Endothelial cell of umbilical vein (primary cell): ENCODE results near the gene ABLIM2. TPM values are rescaled to one million over a fixed set of nuclear protein-coding genes. Genes with fewer than 3 reads are reported as not detected.

Source experiments
- BruUV-seq: library from RNA; stranded (reverse); fragments of 400-500 nt; replicated peaks from 2 replicates; lab custom pipeline; 2021; lab: Mats Ljungman, UMichigan
- CTCF ChIA-PET: fragments of 300-600, 350-600 bp; sonication (Branson Sonifier 250); formaldehyde crosslinking; loops from one replicate; lab custom pipeline; 2021; ENCODE audit warnings: antibody characterized with exemption, inconsistent platforms; lab: Charles Lee
- POLR2A ChIA-PET: fragments of 300-600, 350-600 bp; sonication (Branson Sonifier 250); formaldehyde crosslinking; loops from one replicate; lab custom pipeline; 2021; ENCODE audit warnings: antibody characterized with exemption, inconsistent platforms; lab: Charles Lee
- DNase-seq: peaks from one replicate; pipeline ENCODE4 v3.0.0-alpha.2; 2011; ENCODE audit warnings: low read depth, low spot score
- FAIRE-seq: peaks from 2 replicates; lab custom pipeline; 2011; peaks lifted over from hg19 to GRCh38; lab: Jason Lieb, UNC
- H2AFZ ChIP-seq: 2 replicates; pipeline ENCODE4 v1.6.0; 2012; ENCODE audit warnings: low read depth, low read length, control low read depth, inconsistent platforms
- H3K27ac ChIP-seq: 2 replicates; pipeline ENCODE4 v1.5.1; 2011; ENCODE audit warnings: low read depth, mild to moderate bottlenecking, control low read depth, low read length, moderate library complexity; ENCODE audit not compliant: insufficient read depth
- H3K27me3 ChIP-seq, 2 experiments: 2 replicates each; pipeline versions ENCODE4 v1.6.0 to v1.6.1; 2011; ENCODE audit warnings: low read length in 2 of 2, mixed read lengths in 1 of 2; ENCODE audit not compliant: control insufficient read depth in 2 of 2, insufficient read depth in 2 of 2
- H3K36me3 ChIP-seq, 2 experiments: 2 replicates in 1 of 2; 3 replicates in 1 of 2; pipeline ENCODE4 v1.5.1; 2011; ENCODE audit warnings: low read length in 2 of 2, mild to moderate bottlenecking in 1 of 2, moderate library complexity in 1 of 2; ENCODE audit not compliant: control insufficient read depth in 2 of 2, insufficient read depth in 2 of 2; ENCODE audit errors: extremely low read depth in 1 of 2
- H3K4me1 ChIP-seq: 3 replicates; pipeline ENCODE4 v1.5.1; 2011; ENCODE audit warnings: mild to moderate bottlenecking, low read length; ENCODE audit not compliant: control insufficient read depth, insufficient read depth; ENCODE audit errors: extremely low read depth
- H3K4me2 ChIP-seq: 2 replicates; pipeline ENCODE4 v1.6.1; 2011; ENCODE audit warnings: low read length, control low read depth, mixed read lengths; ENCODE audit not compliant: insufficient read depth
- H3K4me3 ChIP-seq, 3 experiments: fragments of 200-600 bp in 1 of 3; sonication (generic), shearing (Covaris generic) in 1 of 3; replicated peaks in 1 of 3; 2 replicates each; pipeline ENCODE4 v1.5.1; 2011 to 2016; ENCODE audit warnings: control low read depth in 3 of 3, low read length in 3 of 3, mild to moderate bottlenecking in 2 of 3, inconsistent platforms in 1 of 3, low read depth in 1 of 3, moderate library complexity in 1 of 3; ENCODE audit not compliant: insufficient read depth in 1 of 3
- H3K79me2 ChIP-seq: 2 replicates; pipeline ENCODE4 v1.6.0; 2012; ENCODE audit warnings: low read length, inconsistent platforms; ENCODE audit not compliant: control insufficient read depth, insufficient read depth
- H3K9ac ChIP-seq: replicated peaks from 2 replicates; pipeline ENCODE3; 2011; ENCODE audit warnings: low read length, control low read depth; ENCODE audit not compliant: insufficient read depth; ENCODE audit errors: extremely low read depth
- H3K9me1 ChIP-seq: replicated peaks from 3 replicates; pipeline ENCODE4 v1.6.0; 2011; ENCODE audit warnings: mild to moderate bottlenecking, low read length; ENCODE audit not compliant: control insufficient read depth, insufficient read depth; ENCODE audit errors: extremely low read depth
- H3K9me3 ChIP-seq: replicated peaks from 2 replicates; pipeline ENCODE4 v1.5.1; 2012; ENCODE audit warnings: low read length, inconsistent platforms; ENCODE audit not compliant: control insufficient read depth, insufficient read depth
- H4K20me1 ChIP-seq: replicated peaks from 2 replicates; pipeline ENCODE3; 2011; ENCODE audit warnings: mild to moderate bottlenecking, low read length; ENCODE audit not compliant: control insufficient read depth, insufficient read depth; ENCODE audit errors: extremely low read depth
- EZH2 ChIP-seq: IDR thresholded peaks from 2 replicates; pipeline ENCODE4 v1.6.1; 2012; ENCODE audit warnings: borderline replicate concordance, low read depth, mild to moderate bottlenecking, moderate library complexity, low read length, inconsistent platforms; ENCODE audit not compliant: severe bottlenecking
- FOS ChIP-seq: IDR thresholded peaks from 2 replicates; pipeline ENCODE4 v1.6.1; 2011; ENCODE audit warnings: mild to moderate bottlenecking, low read length, moderate library complexity, borderline replicate concordance; ENCODE audit not compliant: insufficient read depth
- GATA2 ChIP-seq: IDR thresholded peaks from 2 replicates; pipeline ENCODE4 v1.7.0; 2011; ENCODE audit warnings: low read depth, mild to moderate bottlenecking, moderate library complexity, mixed read lengths, low read length; ENCODE audit not compliant: insufficient read length, insufficient read depth
- JUN ChIP-seq: IDR thresholded peaks from 2 replicates; pipeline ENCODE4 v1.6.1; 2011; ENCODE audit warnings: borderline replicate concordance, low read depth; ENCODE audit not compliant: insufficient read length, insufficient read depth
- MAX ChIP-seq: IDR thresholded peaks from 2 replicates; pipeline ENCODE4 v1.6.1; 2011; ENCODE audit not compliant: insufficient read depth, insufficient read length
- MYC ChIP-seq: IDR thresholded peaks from one replicate; pipeline ENCODE4 v1.6.1; 2011; ENCODE audit warnings: mild to moderate bottlenecking, low read depth, low read length
- POLR2A ChIP-seq: IDR thresholded peaks from 2 replicates; pipeline ENCODE4 v1.6.1; 2012; ENCODE audit warnings: low read depth, mild to moderate bottlenecking, control low read depth, low read length
- POLR2AphosphoS5 ChIP-seq: IDR thresholded peaks from 2 replicates; pipeline ENCODE4 v1.6.1; 2012; ENCODE audit warnings: low read depth, mild to moderate bottlenecking, control low read depth, low read length, moderate library complexity; ENCODE audit not compliant: insufficient read depth
- dilution Hi-C: fragments of 300-500 bp; cut with MboI; formaldehyde crosslinking; loops from one replicate; pipeline ENCODE4 v1.15.0; 2019; ENCODE audit warnings: low sequenced_read_pairs; ENCODE audit not compliant: extremely low pct_ligation_motif_present
- intact Hi-C: fragments of 100-400 bp; cut with micrococcal nuclease; formaldehyde crosslinking; loops from one replicate; pipeline ENCODE4 v1.10.0; 2022
- polyA plus RNA-seq, 4 experiments: library from polyadenylated mRNA; depleted of rRNA in 3 of 4; stranded (reverse) in 3 of 4; unstranded in 1 of 4; fragments of >200 nt; gene quantifications; 2 replicates each; pipeline versions ENCODE4 v1.2.1 to v1.2.3, GENCODE V29; 2011 to 2012; ENCODE audit warnings: missing spikeins in 1 of 4
- total RNA-seq: library from RNA; stranded (reverse); gene quantifications from 2 replicates; pipeline ENCODE4 v1.2.3, GENCODE V29; 2021
- TF ChIP-seq, protein P1 (sequence below), 2 donors: IDR thresholded peaks; 1 replicate in 1 of 2; 2 replicates in 1 of 2; pipeline ENCODE4 v1.5.1; 2011; ENCODE audit warnings: low read length in 2 of 2, mild to moderate bottlenecking in 2 of 2, moderate library complexity in 2 of 2, control low read depth in 1 of 2, inconsistent platforms in 1 of 2, low read depth in 1 of 2; ENCODE audit not compliant: insufficient read depth in 1 of 2; ENCODE audit errors: extremely low read depth in 1 of 2

ABLIM2 gene
- total and polyA plus RNA-seq, 2 donors (not counting 3 experiments of a cell fraction or from before 2014, with no cell fraction given) = 0.28 to 0.66 TPM

DNA sequence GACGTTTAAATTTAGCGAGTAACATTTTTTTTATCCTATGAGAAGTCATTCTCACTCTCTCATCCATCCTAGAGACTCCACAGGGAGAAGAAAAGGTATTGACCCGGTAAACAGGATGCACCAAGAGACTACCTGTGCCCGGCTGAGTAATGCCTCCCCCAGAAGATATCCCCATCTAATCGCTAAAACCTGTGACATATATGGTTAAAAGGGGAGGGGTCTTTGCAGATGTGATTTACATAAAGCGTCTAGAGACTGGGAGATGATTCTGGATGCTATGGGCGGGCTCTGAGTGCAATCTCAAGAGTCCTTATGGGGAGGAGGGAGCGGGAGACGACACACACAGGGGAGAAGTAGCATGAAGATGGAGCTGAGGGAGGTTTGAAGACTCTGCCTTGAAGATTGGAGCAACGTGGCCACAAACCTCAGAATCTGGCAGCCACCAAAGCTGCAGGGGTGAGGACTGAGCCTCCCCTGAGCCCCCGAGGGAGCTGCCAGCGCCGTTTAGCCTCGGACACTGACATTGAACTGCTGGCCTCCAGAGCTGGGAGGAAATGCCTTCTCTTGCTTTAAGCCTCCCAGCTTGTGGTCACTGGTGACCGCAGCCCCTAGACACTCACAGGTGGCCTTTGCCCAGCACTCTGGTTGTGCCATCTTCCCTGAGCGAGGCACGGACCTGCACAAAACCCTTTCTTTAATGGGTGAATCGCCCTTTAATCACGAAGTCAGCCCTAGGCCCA, 11.2 kb downstream of the ABLIM2 start:
- TF ChIP-seq FOS (no peak), MYC (no peak), MAX (no peak), EZH2 (no peak), POLR2AphosphoS5 (no peak), JUN (no peak), GATA2 (no peak), POLR2A (no peak)
- TF ChIP-seq, protein P1, sequence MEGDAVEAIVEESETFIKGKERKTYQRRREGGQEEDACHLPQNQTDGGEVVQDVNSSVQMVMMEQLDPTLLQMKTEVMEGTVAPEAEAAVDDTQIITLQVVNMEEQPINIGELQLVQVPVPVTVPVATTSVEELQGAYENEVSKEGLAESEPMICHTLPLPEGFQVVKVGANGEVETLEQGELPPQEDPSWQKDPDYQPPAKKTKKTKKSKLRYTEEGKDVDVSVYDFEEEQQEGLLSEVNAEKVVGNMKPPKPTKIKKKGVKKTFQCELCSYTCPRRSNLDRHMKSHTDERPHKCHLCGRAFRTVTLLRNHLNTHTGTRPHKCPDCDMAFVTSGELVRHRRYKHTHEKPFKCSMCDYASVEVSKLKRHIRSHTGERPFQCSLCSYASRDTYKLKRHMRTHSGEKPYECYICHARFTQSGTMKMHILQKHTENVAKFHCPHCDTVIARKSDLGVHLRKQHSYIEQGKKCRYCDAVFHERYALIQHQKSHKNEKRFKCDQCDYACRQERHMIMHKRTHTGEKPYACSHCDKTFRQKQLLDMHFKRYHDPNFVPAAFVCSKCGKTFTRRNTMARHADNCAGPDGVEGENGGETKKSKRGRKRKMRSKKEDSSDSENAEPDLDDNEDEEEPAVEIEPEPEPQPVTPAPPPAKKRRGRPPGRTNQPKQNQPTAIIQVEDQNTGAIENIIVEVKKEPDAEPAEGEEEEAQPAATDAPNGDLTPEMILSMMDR (IDR thresholded peaks at IDR 0.05; ENCODE audit: extremely low read depth in 1 of 2, insufficient read depth in 1 of 2, low read depth in 1 of 2, low read length in 2 of 2) = no peak
- no peaks in the 10 kb centered on the region for H3K4me1 ChIP-seq
- dilution Hi-C loops (no loop called here), intact Hi-C loops (no loop called here)
- H3K9me1 ChIP-seq = no peaks in the 10 kb centered on the region
- no peaks in the 10 kb centered on the region for H3K27me3 ChIP-seq
- H3K79me2 ChIP-seq = no peaks in the 10 kb centered on the region
- POLR2A ChIA-PET = no interaction called here
- no peak overlapping the region for H2AFZ ChIP-seq
- no peak for DNase-seq
- no peak overlapping the region for H3K4me3 ChIP-seq
- no peaks in the 10 kb centered on the region for H3K36me3 ChIP-seq
- H3K9me3 ChIP-seq = no peaks in the 10 kb centered on the region
- no peak overlapping the region for H3K27ac ChIP-seq
- no peaks in the 10 kb centered on the region for H4K20me1 ChIP-seq
- H3K9ac ChIP-seq = no peak overlapping the region
- FAIRE-seq = no peak
- no TSS peak for BruUV-seq
- H3K4me2 ChIP-seq = no peak overlapping the region
- CTCF ChIA-PET = no interaction called here
